ENCODE measurements around the gene MAN1A2.

DNA sequence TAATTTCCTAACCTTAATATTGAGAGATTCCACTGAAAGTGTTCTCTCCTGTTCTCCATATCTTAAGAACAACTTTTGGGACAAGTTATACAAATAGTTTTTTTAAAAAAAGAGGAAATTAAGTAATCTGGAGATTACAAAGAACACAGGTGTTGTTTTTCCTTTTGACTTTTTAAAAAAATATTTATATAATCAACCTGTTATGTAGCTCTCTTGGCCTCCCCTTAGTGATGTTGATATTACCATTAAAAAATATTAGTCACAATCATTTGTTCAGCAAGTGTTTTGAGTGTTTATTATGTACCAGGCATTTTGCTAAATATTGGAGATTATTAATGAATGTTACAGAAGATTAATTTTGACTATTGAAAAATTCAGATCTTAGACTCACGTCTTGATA lies 8.1 kb downstream of the MAN1A2 start:
- no peak for TF ChIP-seq EZH2 (IDR thresholded peaks at IDR 0.05; ENCODE audit: insufficient read depth, low read length)
- TF ChIP-seq, protein P1, sequence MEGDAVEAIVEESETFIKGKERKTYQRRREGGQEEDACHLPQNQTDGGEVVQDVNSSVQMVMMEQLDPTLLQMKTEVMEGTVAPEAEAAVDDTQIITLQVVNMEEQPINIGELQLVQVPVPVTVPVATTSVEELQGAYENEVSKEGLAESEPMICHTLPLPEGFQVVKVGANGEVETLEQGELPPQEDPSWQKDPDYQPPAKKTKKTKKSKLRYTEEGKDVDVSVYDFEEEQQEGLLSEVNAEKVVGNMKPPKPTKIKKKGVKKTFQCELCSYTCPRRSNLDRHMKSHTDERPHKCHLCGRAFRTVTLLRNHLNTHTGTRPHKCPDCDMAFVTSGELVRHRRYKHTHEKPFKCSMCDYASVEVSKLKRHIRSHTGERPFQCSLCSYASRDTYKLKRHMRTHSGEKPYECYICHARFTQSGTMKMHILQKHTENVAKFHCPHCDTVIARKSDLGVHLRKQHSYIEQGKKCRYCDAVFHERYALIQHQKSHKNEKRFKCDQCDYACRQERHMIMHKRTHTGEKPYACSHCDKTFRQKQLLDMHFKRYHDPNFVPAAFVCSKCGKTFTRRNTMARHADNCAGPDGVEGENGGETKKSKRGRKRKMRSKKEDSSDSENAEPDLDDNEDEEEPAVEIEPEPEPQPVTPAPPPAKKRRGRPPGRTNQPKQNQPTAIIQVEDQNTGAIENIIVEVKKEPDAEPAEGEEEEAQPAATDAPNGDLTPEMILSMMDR (IDR thresholded peaks at IDR 0.05; ENCODE audit: insufficient read depth, low read depth, low read length) = no peak
